OCI-LY7 (cell line): Measurements from ENCODE around the gene TOLLIP. TPM values are rescaled to one million over a fixed set of nuclear protein-coding genes. Genes with fewer than 3 reads are reported as not detected.

ENCODE experiments used
- BruUV-seq: library from RNA; stranded (reverse); fragments of 400-500 nt; replicated peaks from 2 replicates; lab custom pipeline; 2021; lab: Mats Ljungman, UMichigan
- CTCF ChIA-PET: fragments of 300-600 bp; sonication (Branson Sonifier 250); formaldehyde crosslinking; loops from one replicate; lab custom pipeline; 2022; ENCODE audit warnings: antibody characterized with exemption; ENCODE audit not compliant: unreplicated experiment; lab: Charles Lee
- POLR2A ChIA-PET: fragments of 300-600 bp; sonication (Branson Sonifier 250); formaldehyde crosslinking; loops from one replicate; lab custom pipeline; 2022; ENCODE audit warnings: antibody characterized with exemption; lab: Charles Lee
- DNase-seq: peaks from one replicate; pipeline ENCODE4 v3.0.0-alpha.2; 2015; ENCODE audit warnings: low spot score
- H2AFZ ChIP-seq: fragments of 200-600 bp; sonication (generic), shearing (Covaris generic); 2 replicates; pipeline ENCODE4 v1.6.1; 2014; ENCODE audit warnings: mild to moderate bottlenecking, antibody characterized with exemption, low read length, moderate library complexity
- H3K27ac ChIP-seq: fragments of 200-600 bp; sonication (generic); 2 replicates; pipeline ENCODE4 v1.5.1; 2014; ENCODE audit warnings: mixed run types, low read depth, mild to moderate bottlenecking, moderate library complexity, low read length, inconsistent platforms; ENCODE audit not compliant: poor library complexity, severe bottlenecking
- H3K36me3 ChIP-seq: fragments of 200-600 bp; sonication (generic); 2 replicates; pipeline ENCODE4 v1.6.1; 2014; ENCODE audit warnings: mild to moderate bottlenecking, antibody characterized with exemption, low read length, moderate library complexity, mixed read lengths; ENCODE audit not compliant: insufficient read depth
- H3K4me1 ChIP-seq: fragments of 200-600 bp; sonication (generic); 2 replicates; pipeline ENCODE4 v1.5.1; 2014; ENCODE audit warnings: mild to moderate bottlenecking, low read length; ENCODE audit not compliant: insufficient read depth, poor library complexity, severe bottlenecking
- H3K4me2 ChIP-seq: fragments of 200-600 bp; sonication (generic); 2 replicates; pipeline ENCODE4 v1.6.1; 2014; ENCODE audit warnings: mild to moderate bottlenecking, low read length
- H3K4me3 ChIP-seq: fragments of 200-600 bp; sonication (generic); 2 replicates; pipeline ENCODE4 v1.5.1; 2014; ENCODE audit warnings: mild to moderate bottlenecking, low read depth, low read length; ENCODE audit not compliant: poor library complexity, severe bottlenecking
- H3K79me2 ChIP-seq: fragments of 200-600 bp; sonication (generic); 2 replicates; pipeline ENCODE4 v1.6.1; 2016; ENCODE audit warnings: low read depth, mild to moderate bottlenecking, low read length, moderate library complexity, mixed read lengths; ENCODE audit not compliant: insufficient read depth
- H3K9me2 ChIP-seq: fragments of 200-600 bp; sonication (generic); 2 replicates; pipeline ENCODE4 v1.6.1; 2016; ENCODE audit warnings: mild to moderate bottlenecking, low read length, mixed read lengths; ENCODE audit not compliant: insufficient read depth
- H3K9me3 ChIP-seq: fragments of 200-600 bp; sonication (generic); 2 replicates; pipeline ENCODE4 v1.6.1; 2014; ENCODE audit warnings: mild to moderate bottlenecking, mixed run types, low read length, mixed read lengths
- H4K20me1 ChIP-seq: fragments of 200-600 bp; sonication (generic); 2 replicates; pipeline ENCODE4 v1.6.1; 2014; ENCODE audit warnings: mild to moderate bottlenecking, antibody characterized with exemption, low read length, moderate library complexity, mixed read lengths; ENCODE audit not compliant: insufficient read depth
- EZH2phosphoT487 ChIP-seq: fragments of 200-600 bp; sonication (generic); IDR thresholded peaks from 2 replicates; pipeline ENCODE4 v1.6.1; 2018; ENCODE audit warnings: low read depth, borderline replicate concordance, mild to moderate bottlenecking, mixed run types, antibody characterized with exemption, low read length, moderate library complexity, mixed read lengths
- intact Hi-C: fragments of 100-400 bp; cut with micrococcal nuclease; formaldehyde crosslinking; loops from one replicate; pipeline ENCODE4 v1.10.0; 2022; ENCODE audit not compliant: unreplicated experiment
- total RNA-seq, 2 experiments: library from RNA; depleted of rRNA in 1 of 2; stranded (reverse); fragments of >200 nt in 1 of 2; shearing (Covaris generic) in 1 of 2; gene quantifications; 2 replicates each; pipeline ENCODE4 v1.2.3, GENCODE V29; 2014 to 2022
- TF ChIP-seq, protein P1 (sequence below): fragments of 200-600 bp; sonication (generic); conservative IDR thresholded peaks from 2 replicates; pipeline ENCODE4 v1.5.1; 2014; ENCODE audit warnings: mild to moderate bottlenecking, antibody characterized with exemption, low read length, moderate library complexity, mixed read lengths

Gene TOLLIP
- total RNA-seq, 2 experiments from 2014 or later, result 15.9 to 37.1 TPM

DNA sequence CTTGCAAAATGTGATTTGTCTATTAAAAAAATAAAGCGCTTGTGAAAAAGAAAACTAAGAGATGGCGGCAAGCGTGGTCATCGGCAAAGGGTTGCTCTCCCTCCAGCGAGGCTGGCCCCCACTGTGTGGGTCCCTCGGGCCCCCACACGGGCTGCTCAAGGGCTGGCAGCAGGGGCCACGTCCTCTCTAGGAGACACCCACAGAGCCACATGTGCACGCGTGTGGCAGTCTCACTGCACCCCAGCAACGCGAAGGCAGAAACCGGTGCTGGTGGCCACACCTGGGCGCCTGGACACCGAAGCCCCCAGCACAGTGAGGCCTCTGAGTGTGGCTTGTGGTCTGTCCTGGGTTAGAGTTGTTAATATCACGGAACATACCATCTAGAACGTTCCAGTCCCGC is 34.4 kb downstream of the TOLLIP start:
- Histone ChIP-seq H3K4me1 (no peaks in the 10 kb centered on the region), H3K4me2 (no peak overlapping the region), H4K20me1 (no peaks in the 10 kb centered on the region), H3K79me2 (no peaks in the 10 kb centered on the region), H2AFZ (no peak overlapping the region), H3K27ac (no peak overlapping the region), H3K9me2 (no peaks in the 10 kb centered on the region), H3K9me3 (no peaks in the 10 kb centered on the region), H3K36me3 (no peaks in the 10 kb centered on the region), H3K4me3 (no peak overlapping the region)
- BruUV-seq, result no TSS peak
- POLR2A ChIA-PET, result no interaction called here
- TF ChIP-seq, protein P1, sequence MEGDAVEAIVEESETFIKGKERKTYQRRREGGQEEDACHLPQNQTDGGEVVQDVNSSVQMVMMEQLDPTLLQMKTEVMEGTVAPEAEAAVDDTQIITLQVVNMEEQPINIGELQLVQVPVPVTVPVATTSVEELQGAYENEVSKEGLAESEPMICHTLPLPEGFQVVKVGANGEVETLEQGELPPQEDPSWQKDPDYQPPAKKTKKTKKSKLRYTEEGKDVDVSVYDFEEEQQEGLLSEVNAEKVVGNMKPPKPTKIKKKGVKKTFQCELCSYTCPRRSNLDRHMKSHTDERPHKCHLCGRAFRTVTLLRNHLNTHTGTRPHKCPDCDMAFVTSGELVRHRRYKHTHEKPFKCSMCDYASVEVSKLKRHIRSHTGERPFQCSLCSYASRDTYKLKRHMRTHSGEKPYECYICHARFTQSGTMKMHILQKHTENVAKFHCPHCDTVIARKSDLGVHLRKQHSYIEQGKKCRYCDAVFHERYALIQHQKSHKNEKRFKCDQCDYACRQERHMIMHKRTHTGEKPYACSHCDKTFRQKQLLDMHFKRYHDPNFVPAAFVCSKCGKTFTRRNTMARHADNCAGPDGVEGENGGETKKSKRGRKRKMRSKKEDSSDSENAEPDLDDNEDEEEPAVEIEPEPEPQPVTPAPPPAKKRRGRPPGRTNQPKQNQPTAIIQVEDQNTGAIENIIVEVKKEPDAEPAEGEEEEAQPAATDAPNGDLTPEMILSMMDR, result no peak
- TF ChIP-seq EZH2phosphoT487, result no peak
- CTCF ChIA-PET, result no interaction called here
- DNase-seq, result no peak
- intact Hi-C loops, result no loop called here

GRCh38 chr11:1274501-1274900 is 34.9 kb downstream of the TOLLIP start:
- H3K27ac ChIP-seq, result no peak overlapping the region
- no peaks in the 10 kb centered on the region for H3K4me1 ChIP-seq
- DNase-seq, result no peak
- ChIA-PET POLR2A (no interaction called here), CTCF (no interaction called here)
- H3K9me3 ChIP-seq, result no peaks in the 10 kb centered on the region
- no peak overlapping the region for H3K4me2 ChIP-seq
- no TSS peak for BruUV-seq
- intact Hi-C loops, result no loop called here
- H4K20me1 ChIP-seq, result no peaks in the 10 kb centered on the region
- no peak overlapping the region for H2AFZ ChIP-seq
- TF ChIP-seq EZH2phosphoT487, result no peak
- TF ChIP-seq, protein P1, result no peak
- no peaks in the 10 kb centered on the region for H3K79me2 ChIP-seq
- no peak overlapping the region for H3K4me3 ChIP-seq
- H3K9me2 ChIP-seq, result no peaks in the 10 kb centered on the region
- no peaks in the 10 kb centered on the region for H3K36me3 ChIP-seq

GRCh38 chr11:1272531-1272930 is 36.9 kb downstream of the TOLLIP start:
- Histone ChIP-seq H3K36me3 (no peaks in the 10 kb centered on the region), H3K9me2 (no peaks in the 10 kb centered on the region), H4K20me1 (no peaks in the 10 kb centered on the region), H3K4me1 (no peaks in the 10 kb centered on the region), H2AFZ (no peak overlapping the region), H3K4me2 (no peak overlapping the region), H3K79me2 (no peaks in the 10 kb centered on the region), H3K27ac (no peak overlapping the region), H3K4me3 (no peak overlapping the region), H3K9me3 (no peaks in the 10 kb centered on the region)
- CTCF ChIA-PET, result no interaction called here
- DNase-seq, result no peak
- intact Hi-C loops, result no loop called here
- TF ChIP-seq, protein P1, result no peak
- no peak for TF ChIP-seq EZH2phosphoT487
- POLR2A ChIA-PET, result no interaction called here
- BruUV-seq, result no TSS peak
